Gastroesophageal sphincter (tissue), 3 donors: ENCODE data around the gene THY1.

Experiments
- CTCF ChIP-seq, 4 experiments: fragments of 200-600 bp in 2 of 4; fragments of 450-650 bp in 2 of 4; sonication (generic) in 1 of 4; IDR thresholded peaks; one replicate each; pipeline ENCODE4 v1.5.1; 2017 to 2019; ENCODE audit warnings: antibody characterized with exemption in 4 of 4, mild to moderate bottlenecking in 2 of 4, moderate library complexity in 2 of 4
- POLR2A ChIP-seq, 2 donors: fragments of 450-650 bp; IDR thresholded peaks; one replicate each; pipeline ENCODE4 v1.6.1; 2017; ENCODE audit warnings: antibody characterized with exemption in 2 of 2, mild to moderate bottlenecking in 2 of 2, moderate library complexity in 1 of 2

- TF ChIP-seq CTCF (IDR thresholded peaks at IDR 0.05) (no peak), POLR2A (IDR thresholded peaks at IDR 0.05) (no peak)
These were observed 18.1 kb downstream of the THY1 start for GRCh38 chr11:119404872-119405271.
